NCI-H146 treated with DMSO at 0.1 percent for 48 hours (cell line): ENCODE results near the gene MRGPRD.

Experiments
- DNase-seq: peaks from one replicate; lab custom pipeline; 2025; ENCODE audit not compliant: unreplicated experiment; lab: John Stamatoyannopoulos, UW

Gene MRGPRD, protein sequence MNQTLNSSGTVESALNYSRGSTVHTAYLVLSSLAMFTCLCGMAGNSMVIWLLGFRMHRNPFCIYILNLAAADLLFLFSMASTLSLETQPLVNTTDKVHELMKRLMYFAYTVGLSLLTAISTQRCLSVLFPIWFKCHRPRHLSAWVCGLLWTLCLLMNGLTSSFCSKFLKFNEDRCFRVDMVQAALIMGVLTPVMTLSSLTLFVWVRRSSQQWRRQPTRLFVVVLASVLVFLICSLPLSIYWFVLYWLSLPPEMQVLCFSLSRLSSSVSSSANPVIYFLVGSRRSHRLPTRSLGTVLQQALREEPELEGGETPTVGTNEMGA

DNA sequence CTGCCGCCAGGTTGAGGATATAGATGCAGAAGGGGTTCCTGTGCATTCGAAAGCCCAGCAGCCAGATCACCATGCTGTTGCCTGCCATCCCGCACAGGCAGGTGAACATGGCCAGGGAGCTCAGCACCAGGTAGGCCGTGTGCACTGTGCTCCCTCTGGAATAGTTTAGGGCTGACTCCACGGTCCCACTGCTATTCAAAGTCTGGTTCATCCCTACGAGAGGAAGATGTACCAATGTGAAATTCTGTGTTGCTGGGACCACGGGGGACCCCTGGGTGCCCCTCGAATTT, at the start of gene MRGPRD:
Gene MRGPRD (minus strand): TSS at position 211 of the 290 bp plus-strand sequence. CDS start 0 bp downstream, at position 211.
- DNase-seq: no peak

DNA sequence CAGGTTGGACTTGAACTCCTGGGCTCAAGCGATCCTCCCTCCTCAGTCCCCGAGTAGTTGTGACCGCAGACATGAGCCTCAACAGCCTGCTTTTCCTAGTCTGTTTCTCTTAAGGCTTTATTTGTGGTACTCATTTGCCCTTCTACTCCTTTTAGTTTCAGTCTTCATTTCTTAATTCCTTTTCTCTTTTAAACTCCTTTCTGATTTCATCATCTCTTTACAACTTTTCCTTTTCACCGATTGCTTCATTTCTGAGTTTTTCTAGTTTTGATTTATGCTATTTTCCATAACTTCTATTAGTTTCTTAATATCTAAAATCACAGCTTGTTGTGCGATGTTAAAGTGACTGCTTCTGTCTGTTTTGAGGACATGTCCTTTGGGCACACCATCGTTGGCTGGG, 49.5 kb upstream of the MRGPRD start:
- no peak for DNase-seq

DNA sequence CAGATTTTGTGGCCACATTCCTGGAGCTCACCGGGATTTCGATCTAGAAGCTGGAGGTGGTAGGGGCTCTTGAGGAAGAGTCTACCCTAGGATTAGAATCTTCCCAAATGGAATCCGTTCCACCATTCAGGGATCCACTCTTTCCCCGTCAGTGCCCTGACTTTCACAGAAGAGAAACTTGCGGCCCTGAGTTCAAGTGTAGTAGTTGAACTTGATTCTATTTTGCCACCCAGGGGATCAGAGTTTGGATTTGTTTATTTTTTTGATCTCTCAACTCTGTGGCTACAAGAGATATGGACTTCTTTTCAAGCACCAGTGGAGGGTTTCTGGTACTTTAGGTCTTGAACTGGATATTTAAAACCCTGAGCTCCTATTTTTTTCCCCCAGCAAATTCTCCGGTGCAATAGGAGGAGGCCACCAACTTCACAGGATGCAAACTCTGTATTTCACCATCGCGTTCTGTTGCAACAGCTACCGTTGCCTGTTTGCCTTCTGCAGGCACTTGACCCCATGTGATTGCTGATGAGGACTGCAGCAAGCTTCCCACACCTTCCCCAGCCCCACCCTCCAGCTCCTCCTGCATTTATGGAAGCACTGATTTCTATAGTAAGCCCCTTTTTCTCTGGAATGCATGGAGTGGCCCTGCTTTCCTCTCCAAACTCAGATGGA, 47.1 kb upstream of the MRGPRD start:
- DNase-seq: no peak

DNA sequence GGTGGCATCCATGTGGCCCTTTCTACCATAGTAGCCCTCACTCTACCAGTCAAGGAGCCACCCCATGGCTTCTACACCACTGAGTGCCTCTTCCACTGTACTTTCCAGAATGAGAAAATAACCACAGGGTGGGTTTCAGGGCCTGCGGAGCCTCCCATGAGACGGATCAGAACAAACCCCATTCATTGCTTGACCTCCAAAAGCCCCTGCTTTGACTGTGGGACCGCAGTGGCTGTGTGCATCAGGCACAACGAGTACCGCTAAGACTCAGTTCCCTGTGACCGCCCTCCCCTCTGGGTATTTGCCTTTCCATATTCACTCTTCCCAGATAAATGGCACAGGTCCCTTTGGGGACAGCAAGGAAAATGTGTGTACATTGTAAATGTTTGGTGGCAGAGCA, 43.7 kb upstream of the MRGPRD start:
- DNase-seq: no peak

DNA sequence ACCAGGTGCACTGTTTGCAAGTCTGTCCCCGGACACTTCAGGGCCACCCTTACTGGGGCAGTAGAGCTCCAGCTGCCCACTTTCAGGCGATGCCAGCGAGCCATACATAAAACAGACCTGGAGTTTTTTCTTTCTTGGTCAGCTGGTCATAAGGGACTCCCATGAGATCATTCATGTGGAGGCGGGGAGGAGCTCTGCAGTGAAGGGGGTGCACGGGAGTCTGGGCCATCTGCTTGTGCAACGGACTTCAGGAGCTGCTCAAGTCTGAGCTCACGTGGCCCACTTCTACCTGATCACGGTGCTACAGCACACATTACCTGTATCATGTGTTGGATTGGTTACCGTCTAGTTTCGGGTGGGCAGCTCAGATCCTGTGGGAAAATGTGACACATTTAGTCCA, 41.5 kb upstream of the MRGPRD start:
- DNase-seq: no peak

DNA sequence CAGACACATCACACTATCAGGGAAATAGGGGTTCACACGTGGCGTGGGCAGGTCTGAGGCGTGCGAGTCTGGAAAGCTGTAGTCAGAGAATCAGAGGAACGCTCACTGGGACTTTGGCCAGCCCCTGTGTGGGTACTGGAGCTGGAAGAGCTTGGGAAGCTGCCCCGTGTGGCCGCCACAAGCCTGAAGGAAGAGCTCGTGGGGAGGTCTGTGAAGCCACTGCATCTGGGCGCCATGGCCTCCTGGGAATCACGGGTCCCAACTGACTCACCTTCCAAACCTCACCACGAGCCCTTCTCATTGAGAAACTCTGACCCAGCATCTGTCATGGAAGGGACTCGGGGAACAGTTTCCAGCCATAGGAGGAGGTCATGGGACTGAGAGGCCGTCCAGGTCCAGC, 38.1 kb upstream of the MRGPRD start:
- no peak for DNase-seq

DNA sequence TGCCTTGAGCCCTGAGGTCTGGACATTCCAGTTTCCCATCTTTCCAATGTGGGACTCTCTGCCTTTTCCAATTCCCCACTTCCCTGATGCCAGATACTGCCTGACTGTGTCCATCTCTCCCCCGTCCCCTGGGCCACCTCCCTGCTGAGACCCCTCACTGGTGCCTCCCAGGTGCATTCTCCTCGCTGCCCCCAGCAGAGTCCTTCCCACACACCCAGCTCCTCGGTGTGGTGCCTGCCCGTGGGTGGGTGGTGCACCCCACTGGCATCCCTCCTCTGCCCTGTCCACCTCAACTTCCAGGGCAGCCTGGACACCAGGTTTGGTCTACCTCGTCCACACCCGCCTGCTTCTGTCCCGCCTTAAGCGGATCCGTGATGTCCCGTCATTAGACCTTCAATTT, 37.2 kb upstream of the MRGPRD start:
- DNase-seq: no peak

DNA sequence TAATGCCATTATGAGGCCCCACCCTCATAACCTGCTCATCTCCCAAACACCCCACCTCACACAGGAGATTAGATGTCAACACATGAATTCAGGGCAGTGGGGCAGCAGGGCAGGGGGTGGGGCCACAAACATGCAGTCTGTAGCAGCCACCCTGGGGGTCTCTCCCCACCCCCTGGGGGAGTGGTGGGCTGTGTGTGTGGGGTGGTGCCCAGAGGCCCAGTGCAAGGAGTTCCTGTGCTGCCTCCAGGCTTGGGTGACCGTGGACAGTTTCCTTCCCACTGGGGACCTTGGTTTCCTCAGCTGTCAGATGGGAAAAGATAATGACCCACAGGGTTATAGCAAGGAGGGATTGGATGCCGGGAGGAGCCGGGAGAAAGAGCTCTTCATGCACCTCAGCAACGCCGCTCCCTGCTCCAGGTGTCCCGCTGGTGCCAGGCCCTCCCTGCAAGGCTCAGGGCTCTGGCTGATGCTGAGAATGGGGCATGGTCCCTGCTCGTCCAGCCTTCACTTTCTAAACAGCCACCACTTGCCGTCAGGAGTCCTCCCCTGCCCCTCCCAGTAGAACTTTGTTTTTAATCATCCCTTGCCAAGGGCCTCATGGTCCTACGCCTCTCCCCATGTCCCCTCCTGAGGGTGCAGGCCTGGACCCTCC, 34.2 kb upstream of the MRGPRD start:
- DNase-seq: no peak

DNA sequence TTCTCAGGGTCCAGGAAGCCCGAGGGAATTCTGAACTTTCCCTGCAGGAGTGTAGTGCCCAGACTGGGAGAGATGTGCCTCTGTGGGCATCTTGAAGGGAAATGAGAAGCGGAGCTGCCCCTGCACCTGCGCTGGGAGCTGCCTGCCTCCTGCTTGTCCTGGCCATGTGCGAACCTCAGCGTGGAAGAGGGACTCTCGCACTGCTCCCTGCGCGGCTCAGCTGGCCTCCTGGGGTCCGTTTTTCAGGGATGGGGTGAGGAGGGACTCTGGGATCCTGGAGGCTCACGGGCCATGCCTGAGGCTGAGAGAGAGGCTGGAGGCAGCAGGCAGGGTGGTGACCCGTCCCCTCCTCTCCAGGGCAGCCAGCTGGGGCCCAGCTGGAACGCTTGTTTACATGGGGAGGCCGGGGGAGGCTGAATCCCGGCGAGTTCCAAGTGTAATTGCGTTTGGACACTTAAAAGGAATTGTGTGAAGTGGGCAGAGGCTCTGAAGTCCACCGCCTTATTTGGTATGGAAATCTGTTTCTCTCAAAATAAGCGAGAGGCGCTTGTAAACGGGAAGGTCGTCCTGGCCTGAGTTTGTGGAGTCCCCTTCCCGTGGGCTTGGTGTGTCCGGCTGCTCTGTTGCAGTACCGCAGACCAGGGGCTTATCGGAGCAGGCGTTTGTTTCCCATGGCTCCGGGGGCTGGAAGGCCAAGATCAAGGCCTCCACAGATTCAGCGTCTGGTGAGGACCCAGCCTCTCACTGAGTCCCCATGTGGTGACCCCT, 33.5 kb upstream of the MRGPRD start:
- DNase-seq: peak; percentile 30

DNA sequence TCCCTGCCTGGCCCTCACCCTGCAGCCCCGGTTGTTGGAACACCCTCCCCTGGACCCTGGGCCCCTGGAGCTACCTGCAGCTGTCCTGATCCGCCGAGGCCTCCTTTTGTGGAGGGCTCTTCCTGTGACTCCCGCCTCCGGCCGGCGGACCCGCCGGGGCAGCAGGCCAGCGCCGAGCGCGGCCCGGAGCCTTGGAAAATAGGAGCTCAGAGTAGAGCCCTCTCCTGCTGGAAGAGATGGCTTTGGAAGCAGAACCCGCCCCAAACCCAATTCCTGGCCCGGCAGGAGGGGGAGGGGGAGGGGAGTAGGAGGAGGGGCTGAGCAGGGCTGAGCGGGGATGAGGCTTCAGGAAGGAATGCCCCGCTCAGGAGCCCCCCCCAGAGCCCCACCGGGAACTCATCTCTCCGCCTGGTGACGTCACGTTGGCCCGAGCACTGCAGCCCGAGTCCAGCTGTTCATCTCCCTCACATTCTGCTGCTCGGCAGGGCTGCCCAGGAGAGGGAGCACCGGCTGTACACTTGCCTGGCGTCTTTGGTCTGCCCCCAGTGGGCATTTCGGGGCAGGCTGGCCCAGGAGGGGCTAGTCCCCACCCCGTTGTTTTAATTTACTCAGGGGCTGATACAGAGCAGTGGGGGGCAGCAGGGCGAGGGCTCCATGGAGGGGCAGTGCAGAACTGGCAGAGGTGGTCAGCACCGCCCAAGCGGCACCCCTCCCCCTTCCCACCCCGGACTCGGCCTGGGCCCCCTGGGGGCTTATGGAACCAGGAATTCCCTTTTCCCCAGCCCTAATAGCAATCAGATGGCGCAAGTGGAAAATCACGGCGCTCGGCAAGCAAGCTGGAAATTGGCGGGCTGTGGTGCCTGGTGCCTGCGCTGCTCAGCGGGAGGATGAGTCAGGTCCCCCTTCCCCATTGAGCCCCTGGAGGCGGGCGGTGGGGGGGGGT, 32.5 kb upstream of the MRGPRD start, which contains the start of gene MRGPRF:
Gene MRGPRF (minus strand): TSS at position 238 of the 943 bp plus-strand sequence. CDS start 3,345 bp downstream, outside the sequence.
- DNase-seq: no peak

DNA sequence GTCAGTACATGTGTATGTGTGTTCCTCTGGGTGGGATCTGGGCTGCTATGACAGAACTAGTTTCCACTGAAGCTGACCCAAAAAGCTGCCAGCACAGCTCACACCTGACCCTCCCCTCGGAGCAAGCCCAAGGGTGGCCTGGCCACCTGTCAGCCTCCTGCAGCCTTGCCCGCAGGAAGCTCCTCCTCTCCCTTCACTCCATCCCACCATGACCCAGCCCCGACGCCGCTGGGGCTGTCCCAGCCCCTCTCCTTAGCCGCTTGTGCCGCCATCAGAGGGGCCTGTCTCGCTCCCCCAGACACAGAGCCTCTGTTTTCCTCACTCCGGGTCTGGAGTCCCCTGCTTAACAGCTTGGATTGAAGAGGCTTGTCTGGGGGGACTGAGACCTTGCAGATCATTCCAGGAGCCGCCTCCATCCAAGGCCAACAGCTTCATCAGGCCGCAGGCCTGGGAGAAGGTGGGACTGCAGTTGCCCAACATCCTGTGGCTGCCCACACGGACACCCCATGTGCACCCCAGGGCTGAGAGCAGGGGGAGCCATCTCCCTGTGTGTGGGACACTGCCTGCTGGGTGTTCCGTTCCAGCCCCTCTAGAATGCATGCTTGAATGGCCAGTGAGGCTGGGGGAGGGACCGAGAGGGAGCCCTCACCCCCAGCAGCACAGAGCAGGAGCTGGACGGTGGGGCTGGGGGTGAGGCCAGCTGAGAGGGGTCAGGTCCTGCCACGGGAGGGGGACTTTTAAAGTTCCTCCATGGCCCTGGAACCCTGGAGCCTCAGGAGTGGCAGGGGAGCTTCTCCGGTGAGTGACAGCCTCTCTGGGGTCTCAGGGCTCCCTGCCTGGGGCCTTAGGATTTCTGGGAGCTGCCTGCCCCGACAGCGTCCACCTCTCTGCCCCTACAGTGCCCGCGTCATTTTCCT, 31.6 kb upstream of the MRGPRD start:
- DNase-seq: no peak

DNA sequence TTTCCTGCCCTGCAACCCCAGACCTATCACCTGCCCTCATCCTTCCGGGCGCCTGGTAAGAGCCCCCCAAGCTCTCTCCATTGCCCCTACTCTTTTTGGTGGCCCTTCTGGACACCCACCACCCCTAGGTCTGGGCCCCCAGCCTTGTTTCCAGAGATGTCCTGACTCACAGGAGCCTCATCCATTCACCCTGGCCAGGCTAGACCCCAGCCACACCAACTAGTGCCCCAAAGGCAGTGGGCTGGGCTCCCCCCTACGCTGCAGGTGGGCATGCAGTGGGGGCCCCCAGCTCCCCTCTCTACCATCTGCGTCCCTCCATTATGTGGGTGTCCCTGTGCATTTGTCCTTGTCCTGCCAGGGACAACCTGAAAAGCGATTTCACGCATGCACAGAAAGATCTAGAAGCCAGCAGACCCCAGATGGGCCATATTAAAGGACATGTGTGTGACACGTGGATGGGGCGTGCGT, 30.9 kb upstream of the MRGPRD start:
- no peak for DNase-seq

DNA sequence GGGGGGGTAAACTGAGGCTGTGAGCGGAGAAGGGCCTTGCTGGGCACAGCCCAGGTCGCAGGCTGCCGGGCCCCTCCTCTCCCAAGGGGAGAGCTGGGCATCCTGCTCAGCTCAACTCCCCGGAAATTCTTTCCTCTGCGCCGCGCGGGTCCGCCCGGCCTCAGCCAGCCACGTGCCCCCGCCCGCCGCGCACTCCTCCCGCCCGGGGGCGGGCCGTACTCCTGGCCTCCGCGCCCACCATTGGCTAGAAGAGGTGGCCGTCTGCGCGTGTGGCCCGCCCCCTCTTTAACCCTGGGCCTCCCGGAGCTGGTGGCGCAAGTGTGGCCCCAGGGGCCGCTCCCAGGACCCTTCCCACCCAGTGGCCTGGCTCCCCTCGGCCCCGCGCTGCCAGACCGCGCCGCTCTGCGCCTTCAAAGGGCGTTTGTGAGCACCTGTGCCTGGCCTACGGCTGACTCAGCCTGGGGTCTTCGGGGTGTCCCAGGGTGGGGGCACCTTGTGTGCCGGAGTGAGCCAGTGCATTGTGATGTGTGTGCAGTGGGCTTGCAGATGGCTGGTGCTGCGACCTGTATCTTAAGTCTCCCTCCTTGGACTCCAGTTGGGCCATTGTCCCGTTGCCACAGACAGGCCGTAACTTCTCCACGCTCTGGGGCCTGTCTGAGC, 30.3 kb upstream of the MRGPRD start:
- peak; percentile 5 for DNase-seq

DNA sequence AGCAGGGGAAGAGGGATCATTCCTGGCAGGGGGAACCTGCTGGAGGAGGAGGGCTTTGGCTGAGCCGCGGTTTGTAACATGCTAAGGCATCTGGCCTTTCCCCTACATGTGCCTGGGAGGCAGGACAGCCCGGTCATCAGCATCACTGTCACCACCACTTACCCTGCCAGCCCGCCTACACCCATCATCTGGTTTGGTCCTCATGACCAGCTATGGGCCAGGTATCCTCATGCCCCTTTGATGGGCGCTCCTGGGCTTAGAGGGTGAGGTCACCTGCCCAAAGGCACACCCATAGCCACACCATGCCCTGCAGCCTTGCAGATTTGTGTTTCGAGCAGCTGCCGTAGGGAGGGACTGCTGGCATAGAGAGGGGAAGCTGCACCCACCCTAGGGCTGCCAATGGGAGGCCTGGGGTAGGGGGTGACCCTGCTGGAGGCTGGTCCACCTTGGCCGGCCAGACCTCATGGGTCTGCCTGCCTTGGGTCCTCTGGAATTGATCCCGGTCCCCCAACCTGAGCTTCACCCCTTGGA, 29.6 kb upstream of the MRGPRD start:
- no peak for DNase-seq

DNA sequence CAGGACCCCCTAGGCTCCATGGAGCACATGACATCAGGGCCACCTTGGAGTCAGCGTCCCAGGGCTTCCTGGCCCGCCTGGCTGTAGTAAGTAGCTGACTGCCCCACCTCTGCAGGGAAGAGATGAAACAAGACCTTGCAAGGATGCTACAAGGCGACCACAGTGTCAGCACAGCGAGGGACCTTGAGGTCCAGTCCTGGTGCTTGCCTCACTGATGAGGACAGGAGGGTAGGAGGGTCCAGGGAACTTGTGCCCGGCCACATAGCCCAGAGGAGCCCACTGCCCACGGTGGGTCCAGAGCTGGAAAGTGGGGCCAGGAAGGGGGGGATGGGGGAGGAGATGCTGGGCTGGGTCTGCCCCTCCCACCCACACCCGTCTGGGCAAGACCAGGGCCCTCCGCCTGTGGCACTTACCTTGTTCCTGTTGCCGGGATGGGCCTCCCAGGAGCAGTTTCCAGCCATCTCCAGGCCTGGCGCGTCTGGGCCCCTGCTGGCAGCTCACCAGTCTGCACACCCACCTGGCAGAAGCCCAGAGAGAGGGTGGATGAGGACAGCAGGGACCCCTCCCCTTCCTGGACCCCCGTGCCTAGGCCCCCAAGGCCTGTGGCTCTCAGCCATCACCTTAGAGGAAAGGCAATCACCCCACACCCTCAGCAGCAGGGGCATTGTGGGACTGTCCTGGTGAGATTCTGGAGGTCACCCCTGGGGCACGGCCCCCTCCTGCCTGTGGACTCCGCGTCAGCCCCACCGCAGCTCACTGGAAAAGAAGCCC, 28.8 kb upstream of the MRGPRD start:
- DNase-seq: no peak

DNA sequence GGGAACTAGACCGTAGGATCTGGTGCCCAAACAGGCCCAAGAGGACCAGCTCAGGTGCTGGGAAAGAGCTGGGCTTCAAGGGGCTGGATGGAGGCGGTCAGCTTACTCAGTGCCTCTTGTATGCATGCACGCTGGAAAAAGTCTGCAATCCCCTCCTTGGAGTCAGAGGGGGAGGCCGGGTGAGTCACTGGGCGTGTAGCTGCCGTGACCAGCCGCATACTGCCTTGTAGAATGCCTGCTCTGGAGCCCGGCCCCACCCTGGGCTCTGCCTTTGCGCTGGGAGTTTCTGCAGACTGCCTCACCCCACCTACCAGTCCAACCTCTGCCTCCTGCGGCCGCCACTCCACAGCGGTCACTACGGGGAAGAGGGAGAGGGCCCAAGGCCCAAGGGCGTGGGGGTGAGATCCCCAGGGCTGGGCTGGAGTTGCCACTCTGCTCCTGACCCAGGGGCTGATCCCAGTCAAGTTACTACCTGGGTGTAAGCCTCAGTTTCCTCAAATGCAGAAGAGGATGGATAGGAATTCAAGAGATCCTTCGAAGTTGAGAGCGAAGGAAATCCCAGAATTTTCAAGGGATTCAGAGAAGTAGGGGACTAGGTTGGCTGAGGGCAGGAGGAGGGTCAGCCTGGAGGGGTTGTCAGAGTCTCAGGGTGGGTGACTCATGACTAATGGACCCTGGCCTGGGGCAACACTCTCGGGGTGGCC, 28.1 kb upstream of the MRGPRD start:
- no peak for DNase-seq

DNA sequence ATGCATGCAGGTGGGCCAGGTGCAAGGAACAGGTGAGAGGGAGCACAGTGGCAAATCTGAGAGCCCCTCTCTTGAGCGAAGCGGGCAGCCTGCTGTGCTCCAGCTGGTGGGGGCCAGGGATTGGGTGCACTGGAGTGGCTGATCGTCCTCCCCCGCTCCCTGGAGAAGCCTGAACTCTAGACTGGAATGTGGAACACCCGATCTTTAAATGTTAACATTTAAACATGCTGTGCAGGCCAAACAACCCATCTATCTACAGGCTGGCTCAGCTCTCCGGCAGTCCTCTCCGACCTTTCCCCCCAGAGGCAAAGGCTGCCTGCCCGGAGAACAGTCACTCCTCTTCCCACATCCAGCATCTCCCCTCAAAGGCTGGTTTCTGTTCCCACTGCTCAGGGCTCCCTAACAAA, 27.2 kb upstream of the MRGPRD start:
- DNase-seq: peak; percentile 88
